GM12872 (cell line): ENCODE measurements around the gene FHIT.

Source experiments
- CTCF ChIP-seq: IDR thresholded peaks from 3 replicates; pipeline ENCODE4 v1.5.1; 2011; ENCODE audit warnings: low read depth, mild to moderate bottlenecking, low read length, moderate library complexity; ENCODE audit not compliant: insufficient read depth

The FHIT gene

GRCh38 chr3:60073228-60073627 lies 1178.0 kb downstream of the FHIT start:
- no peak for TF ChIP-seq CTCF

DNA sequence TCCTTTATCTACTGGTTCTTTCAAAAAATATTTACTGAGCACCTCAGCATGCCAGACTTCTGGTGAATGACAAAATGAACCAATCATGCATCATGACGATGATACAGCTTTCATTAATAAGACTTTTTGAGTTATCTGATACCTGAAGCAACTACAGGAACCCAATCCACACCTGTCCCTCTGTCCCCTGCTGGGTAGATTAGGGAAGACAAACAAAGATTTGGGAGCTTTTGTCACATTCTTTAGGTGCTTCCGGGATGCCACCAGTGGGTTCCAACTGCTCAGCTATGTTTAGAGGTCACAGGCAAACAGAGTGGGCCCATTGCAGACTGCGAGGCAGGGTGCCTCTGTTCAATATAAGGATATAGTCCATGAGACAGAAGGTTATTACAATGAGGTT lies 1180.9 kb downstream of the FHIT start:
- no peak for TF ChIP-seq CTCF

GRCh38 chr3:60065227-60065868 lies 1185.9 kb downstream of the FHIT start:
- no peak for TF ChIP-seq CTCF

DNA sequence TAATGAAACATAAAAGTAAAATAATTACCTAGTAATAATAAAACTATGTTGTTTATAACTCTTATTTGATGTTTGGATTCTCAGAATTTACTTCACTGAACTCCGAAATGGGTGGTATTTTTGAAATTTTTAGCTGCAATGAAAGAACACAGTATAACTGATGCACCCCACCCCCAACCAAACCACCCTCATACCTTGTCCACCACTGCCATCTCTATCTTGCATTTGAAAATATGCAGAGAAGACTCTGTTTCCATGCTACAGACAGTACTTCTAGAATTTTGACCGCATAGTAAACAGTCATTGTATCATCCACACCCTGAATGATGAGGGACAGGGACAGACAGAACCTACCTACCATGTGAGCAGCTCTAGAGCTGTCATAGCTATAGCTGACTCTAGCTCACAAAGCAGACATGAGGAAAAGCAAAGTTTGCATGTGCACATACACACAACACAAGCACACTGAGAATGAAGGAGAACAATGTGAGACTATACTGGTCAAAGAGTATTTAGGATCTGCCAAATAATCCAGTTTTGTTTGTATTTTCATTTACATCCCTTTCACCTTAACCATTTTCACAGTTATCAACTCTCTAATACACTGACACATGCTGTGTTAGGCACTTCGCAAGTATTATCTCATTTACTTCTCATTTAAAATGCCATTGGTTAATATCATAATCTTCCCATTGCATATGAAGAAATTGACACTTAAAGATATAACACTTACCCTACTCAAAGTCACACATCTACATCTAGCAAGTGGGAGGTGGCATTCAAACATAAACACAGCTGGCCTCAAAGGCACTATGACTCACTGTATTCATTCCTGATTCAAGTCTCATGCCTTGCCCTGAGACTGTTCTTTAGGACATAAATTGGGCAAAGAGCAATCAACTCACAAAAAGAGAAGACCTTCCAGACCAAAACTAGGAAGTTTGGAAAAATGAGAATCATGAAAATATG lies 1186.8 kb downstream of the FHIT start:
- TF ChIP-seq CTCF = no peak

- no peak for TF ChIP-seq CTCF
These were observed 1194.8 kb downstream of the FHIT start for GRCh38 chr3:60056404-60056803.

GRCh38 chr3:60055765-60056164 lies 1195.5 kb downstream of the FHIT start:
- no peak for TF ChIP-seq CTCF

GRCh38 chr3:60053526-60054265 lies 1197.6 kb downstream of the FHIT start:
- no peak for TF ChIP-seq CTCF
